Effector memory CD8-positive, alpha-beta T cell (primary cell): Measurements from ENCODE around the gene GABRB3.

ENCODE experiments used
- ATAC-seq: fragments of 150-1000 bp; cut with Tn5 transposase; replicated peaks from 2 replicates; pipeline ENCODE4 v1.10.0; 2021; ENCODE audit warnings: mild to moderate bottlenecking, moderate library complexity
- DNase-seq, 3 experiments: peaks; one replicate each; pipeline ENCODE4 v3.0.0; 2021
- H3K27ac Mint-ChIP-seq, 2 donors: one replicate each; pipeline ENCODE4 v1.8.0; 2022; ENCODE audit warnings: mild to moderate bottlenecking in 2 of 2, mixed read lengths in 2 of 2, moderate library complexity in 2 of 2
- H3K27me3 Mint-ChIP-seq, 2 donors: one replicate each; pipeline ENCODE4 v1.8.0; 2022; ENCODE audit warnings: mixed read lengths in 2 of 2
- H3K36me3 Mint-ChIP-seq: one replicate; pipeline ENCODE4 v1.8.0; 2022; ENCODE audit warnings: mild to moderate bottlenecking, moderate library complexity, mixed read lengths; ENCODE audit not compliant: insufficient read depth
- H3K4me1 Mint-ChIP-seq, 2 donors: one replicate each; pipeline ENCODE4 v1.8.0; 2022; ENCODE audit warnings: low read depth in 2 of 2, mixed read lengths in 2 of 2
- H3K4me3 Mint-ChIP-seq, 2 donors: one replicate each; pipeline ENCODE4 v1.8.0; 2022; ENCODE audit warnings: mild to moderate bottlenecking in 2 of 2, mixed read lengths in 2 of 2, moderate library complexity in 2 of 2
- H3K9me3 Mint-ChIP-seq, 2 donors: one replicate each; pipeline ENCODE4 v1.8.0; 2022; ENCODE audit warnings: mixed read lengths in 2 of 2

GABRB3 gene

GRCh38 chr15:26521130-26521529 lies 251.7 kb downstream of the GABRB3 start:
- Mint-ChIP-seq H3K9me3 (peaks cover 7 to 10% of the 10 kb centered on the region in 2 donors), H3K27me3 (no peaks in the 10 kb centered on the region), H3K4me1 (no peaks in the 10 kb centered on the region), H3K27ac (no peak overlapping the region), H3K36me3 (no peaks in the 10 kb centered on the region), H3K4me3 (no peak overlapping the region)
- DNase-seq: no peak
- no peak for ATAC-seq

DNA sequence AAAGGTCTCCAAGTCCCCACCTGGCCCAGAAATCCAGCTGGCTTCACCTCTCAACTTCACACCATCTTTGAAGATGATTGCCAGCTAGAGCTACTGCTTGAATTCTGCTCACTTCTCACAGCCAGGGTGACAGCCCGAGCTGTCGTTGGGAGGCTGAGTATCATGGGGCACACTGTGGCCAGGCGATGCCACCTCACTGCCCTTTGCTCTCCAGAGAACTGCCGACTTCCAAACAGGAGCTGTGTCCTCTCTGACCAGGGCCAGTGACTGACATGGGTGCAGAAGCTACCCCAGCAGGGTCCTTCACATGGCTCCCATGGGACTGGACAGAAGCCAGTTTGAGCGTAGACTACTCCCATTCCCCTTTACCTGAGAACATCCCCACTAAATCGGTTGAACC lies 254.0 kb downstream of the GABRB3 start:
- no peak overlapping the region for H3K4me3 Mint-ChIP-seq
- H3K27me3 Mint-ChIP-seq: no peaks in the 10 kb centered on the region
- no peak for DNase-seq
- H3K36me3 Mint-ChIP-seq: no peaks in the 10 kb centered on the region
- no peaks in the 10 kb centered on the region for H3K4me1 Mint-ChIP-seq
- H3K9me3 Mint-ChIP-seq: peaks cover 7 to 10% of the 10 kb centered on the region in 2 donors
- no peak overlapping the region for H3K27ac Mint-ChIP-seq
- no peak for ATAC-seq

GRCh38 chr15:26516102-26516980 lies 256.5 kb downstream of the GABRB3 start:
- Mint-ChIP-seq H3K27me3 (no peaks in the 10 kb centered on the region), H3K4me3 (no peak overlapping the region), H3K4me1 (no peaks in the 10 kb centered on the region), H3K27ac (no peak overlapping the region), H3K36me3 (no peaks in the 10 kb centered on the region), H3K9me3 (peaks cover 4 to 5% of the 10 kb centered on the region in 2 donors)
- DNase-seq (no peak), ATAC-seq (no peak)

DNA sequence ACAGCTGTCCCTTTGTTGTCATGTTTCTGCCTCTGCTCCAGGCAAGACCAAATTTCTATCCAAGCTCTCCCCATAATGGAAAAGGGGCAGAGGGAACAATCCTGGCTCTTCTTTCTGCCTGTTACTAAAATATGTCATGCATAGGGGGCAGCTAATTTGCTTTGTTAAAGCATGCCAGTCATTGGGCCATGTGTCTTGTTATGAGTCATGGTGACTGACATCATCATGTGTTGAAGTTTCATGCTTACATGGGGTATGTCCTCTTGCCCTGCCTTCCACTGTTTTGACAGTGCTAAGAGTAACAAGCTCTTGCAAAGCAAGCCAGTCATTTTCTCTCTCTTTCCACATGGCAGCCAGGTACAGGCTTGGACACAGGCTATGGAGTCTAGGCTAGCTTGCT lies 268.9 kb downstream of the GABRB3 start:
- H3K36me3 Mint-ChIP-seq: no peaks in the 10 kb centered on the region

More for the DNA sequence above, 268.9 kb downstream of the GABRB3 start:
- Mint-ChIP-seq H3K4me1 (no peaks in the 10 kb centered on the region), H3K9me3 (peaks cover 6 to 7% of the 10 kb centered on the region in 2 donors), H3K27ac (no peak overlapping the region), H3K4me3 (no peak overlapping the region), H3K27me3 (no peaks in the 10 kb centered on the region)
- ATAC-seq (no peak), DNase-seq (no peak)
